Measurements from ENCODE around the gene PSAT1. TPM values are rescaled to one million over a fixed set of nuclear protein-coding genes. Genes with fewer than 3 reads are reported as not detected.

Gene PSAT1
- total and polyA plus RNA-seq, 9 donors = 0.83 to 153 (median 7.1) TPM

- 1 to 3% (median 2%) methylated on average over 23 to 32 of the region's 32 CpGs for WGBS, 3 donors
- intact Hi-C loops (cut with DNase I) = no loop called here
- DNase-seq = peak; percentile 38 to 66 (median 64)
- H3K27me3 ChIP-seq = no peaks in the 10 kb centered on the region
- H3K27ac ChIP-seq = peak overlapping the region in 1 of 2 donors; percentile 52
- H3K4me3 ChIP-seq = peak overlapping the region; percentile 46
- peaks cover 9% of the 10 kb centered on the region for H3K4me1 ChIP-seq (ENCODE audit: insufficient read depth)
- TF ChIP-seq EP300 (IDR thresholded peaks at IDR 0.05) (no peak), POLR2A (IDR thresholded peaks at IDR 0.05) (no peak), CTCF (IDR thresholded peaks at IDR 0.05) (no peak)
- H3K36me3 ChIP-seq = no peaks in the 10 kb centered on the region
- H3K9me3 ChIP-seq = no peaks in the 10 kb centered on the region
Observed at GRCh38 chr9:78296201-78296892, 578 bp upstream of the PSAT1 start.

- intact Hi-C loops (cut with DNase I) = no loop called here
- no peak for DNase-seq
- Histone ChIP-seq H3K4me3 (peak overlapping the region; percentile 46), H3K4me1 (ENCODE audit: insufficient read depth) (peaks cover 9% of the 10 kb centered on the region), H3K27ac (no peak overlapping the region), H3K9me3 (no peaks in the 10 kb centered on the region), H3K36me3 (no peaks in the 10 kb centered on the region), H3K27me3 (no peaks in the 10 kb centered on the region)
- TF ChIP-seq EP300 (IDR thresholded peaks at IDR 0.05) = no peak
- TF ChIP-seq CTCF (IDR thresholded peaks at IDR 0.05) = no peak
- no peak for TF ChIP-seq POLR2A (IDR thresholded peaks at IDR 0.05)
- WGBS, 3 donors = 0 to 1% (median 1%) methylated on average over 10 of the region's 10 CpGs
Observed at GRCh38 chr9:78297672-78297961, 692 bp downstream of the PSAT1 start.

- Histone ChIP-seq H3K9me3 (no peaks in the 10 kb centered on the region), H3K27me3 (no peaks in the 10 kb centered on the region), H3K4me3 (peak overlapping the region; percentile 13), H3K27ac (no peak overlapping the region), H3K36me3 (no peaks in the 10 kb centered on the region), H3K4me1 (ENCODE audit: insufficient read depth) (peaks cover 9% of the 10 kb centered on the region)
- intact Hi-C loops (cut with DNase I) = no loop called here
- no peak for DNase-seq
- no peak for TF ChIP-seq POLR2A (IDR thresholded peaks at IDR 0.05)
- TF ChIP-seq CTCF (IDR thresholded peaks at IDR 0.05) = no peak
- TF ChIP-seq EP300 (IDR thresholded peaks at IDR 0.05) = no peak
- WGBS, 3 donors = 4 to 7% (median 6%) methylated on average over 15 to 16 of the region's 16 CpGs
Observed at GRCh38 chr9:78298046-78298765, 1.3 kb downstream of the PSAT1 start.

DNA sequence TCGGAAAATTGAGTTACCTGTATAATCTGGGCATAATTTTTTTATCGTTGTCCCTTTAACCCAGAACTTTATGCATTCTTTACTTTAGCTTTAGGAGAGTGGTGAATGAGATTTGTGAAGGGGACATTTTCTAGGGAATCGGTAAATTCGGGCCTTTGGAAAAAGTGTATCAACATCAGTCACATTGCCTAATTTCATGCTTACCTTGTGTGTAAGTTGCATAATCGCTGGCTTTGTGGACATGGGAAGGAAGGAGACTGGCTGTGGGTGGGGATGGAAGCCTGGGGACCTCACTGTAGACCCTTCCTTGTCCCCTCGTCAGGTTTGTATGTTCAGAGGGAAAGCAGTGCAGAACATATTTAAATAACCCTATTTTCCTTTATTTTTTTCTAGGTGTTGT, 3.3 kb downstream of the PSAT1 start:
- Histone ChIP-seq H3K36me3 (no peaks in the 10 kb centered on the region), H3K9me3 (no peaks in the 10 kb centered on the region), H3K27ac (no peak overlapping the region), H3K4me1 (ENCODE audit: insufficient read depth) (peaks cover 9% of the 10 kb centered on the region), H3K4me3 (no peak overlapping the region), H3K27me3 (no peaks in the 10 kb centered on the region)
- intact Hi-C loops (cut with DNase I) = no loop called here
- DNase-seq = no peak
- TF ChIP-seq CTCF (IDR thresholded peaks at IDR 0.05) (no peak), POLR2A (IDR thresholded peaks at IDR 0.05) (no peak), EP300 (IDR thresholded peaks at IDR 0.05) (no peak)
- 95 to 97% (median 97%) methylated on average over 6 of the region's 6 CpGs for WGBS, 3 donors
